SK-N-SH treated with all-trans-retinoic acid at 6 μM for 48 hours (cell line): ENCODE data around the gene BRD1.

Experiments used
- ATAC-seq: fragments of 200-7000 bp; cut with Tn5 transposase; 3 replicates; pipeline ENCODE4 v1.9.1; 2020; ENCODE audit warnings: mild to moderate bottlenecking, moderate library complexity
- ARNTL ChIP-seq: fragments of 450-650 bp; formaldehyde crosslinking; IDR thresholded peaks from 2 replicates; pipeline ENCODE4 v1.5.0; 2020; ENCODE audit warnings: low read depth, mild to moderate bottlenecking, moderate library complexity, borderline replicate concordance
- BACH2 ChIP-seq: fragments of 250-450 bp; sonication (Bioruptor Pico); IDR thresholded peaks from 2 replicates; pipeline ENCODE4 v1.9.0; 2021; ENCODE audit warnings: mild to moderate bottlenecking, borderline replicate concordance
- CSDC2 ChIP-seq: fragments of 250-450 bp; sonication (Bioruptor Pico); IDR thresholded peaks from 2 replicates; pipeline ENCODE4 v1.5.0; 2020; ENCODE audit warnings: mild to moderate bottlenecking, moderate library complexity
- CSRNP3 ChIP-seq: fragments of 250-450 bp; sonication (Bioruptor Pico); IDR thresholded peaks from 2 replicates; pipeline ENCODE4 v1.5.1; 2021; ENCODE audit warnings: mild to moderate bottlenecking, moderate library complexity
- ESRRG ChIP-seq: fragments of 250-450 bp; sonication (Bioruptor Pico); IDR thresholded peaks from 2 replicates; pipeline ENCODE4 v1.6.1; 2021; ENCODE audit warnings: mild to moderate bottlenecking
- GLIS3 ChIP-seq: fragments of 250-450 bp; sonication (Bioruptor Pico); IDR thresholded peaks from 2 replicates; pipeline ENCODE4 v1.5.0; 2020; ENCODE audit warnings: mild to moderate bottlenecking, moderate library complexity
- ISL1 ChIP-seq: fragments of 250-450 bp; sonication (Bioruptor Pico); IDR thresholded peaks from 2 replicates; pipeline ENCODE4 v2.1.2; 2022; ENCODE audit warnings: mild to moderate bottlenecking, moderate library complexity
- OSR1 ChIP-seq: fragments of 250-450 bp; sonication (Bioruptor Pico); IDR thresholded peaks from 2 replicates; pipeline ENCODE4 v1.8.0; 2022; ENCODE audit warnings: moderate library complexity, mild to moderate bottlenecking, inconsistent platforms
- PATZ1 ChIP-seq: fragments of 250-450 bp; sonication (Bioruptor Pico); IDR thresholded peaks from 2 replicates; pipeline ENCODE4 v1.8.0; 2020; ENCODE audit warnings: mild to moderate bottlenecking, moderate library complexity, borderline replicate concordance
- POU6F1 ChIP-seq: fragments of 250-450 bp; sonication (Bioruptor Pico); IDR thresholded peaks from 2 replicates; pipeline ENCODE4 v1.8.0; 2021; ENCODE audit warnings: low read depth, mild to moderate bottlenecking, moderate library complexity, borderline replicate concordance
- RARB ChIP-seq: fragments of 250-450 bp; sonication (Bioruptor Pico); IDR thresholded peaks from 2 replicates; pipeline ENCODE4 v1.8.0; 2021; ENCODE audit warnings: mild to moderate bottlenecking, moderate library complexity
- SNAI2 ChIP-seq: fragments of 250-450 bp; sonication (Bioruptor Pico); IDR thresholded peaks from 2 replicates; pipeline ENCODE4 v1.5.0; 2020; ENCODE audit warnings: mild to moderate bottlenecking, moderate library complexity
- TCF4 ChIP-seq: fragments of 250-450 bp; sonication (Bioruptor Pico); IDR thresholded peaks from 2 replicates; pipeline ENCODE4 v1.8.0; 2021; ENCODE audit warnings: mild to moderate bottlenecking, moderate library complexity, borderline replicate concordance
- TOX ChIP-seq: fragments of 250-450 bp; sonication (Bioruptor Pico); IDR thresholded peaks from 2 replicates; pipeline ENCODE4 v1.8.0; 2021; ENCODE audit warnings: mild to moderate bottlenecking, moderate library complexity, borderline replicate concordance
- TSHZ2 ChIP-seq: fragments of 250-450 bp; sonication (Bioruptor Pico); IDR thresholded peaks from 2 replicates; pipeline ENCODE4 v1.5.0; 2020; ENCODE audit warnings: mild to moderate bottlenecking, moderate library complexity
- ZC3H10 ChIP-seq: fragments of 250-450 bp; sonication (Bioruptor Pico); IDR thresholded peaks from 2 replicates; pipeline ENCODE4 v1.5.1; 2021; ENCODE audit warnings: mild to moderate bottlenecking, moderate library complexity
- ZFP3 ChIP-seq: fragments of 250-450 bp; sonication (Bioruptor Pico); IDR thresholded peaks from 2 replicates; pipeline ENCODE4 v1.5.0; 2020; ENCODE audit warnings: mild to moderate bottlenecking, moderate library complexity
- ZFP30 ChIP-seq: fragments of 450-650 bp; formaldehyde crosslinking; IDR thresholded peaks from 2 replicates; pipeline ENCODE4 v1.5.0; 2022; ENCODE audit warnings: mild to moderate bottlenecking, moderate library complexity
- ZNF565 ChIP-seq: fragments of 450-650 bp; formaldehyde crosslinking; conservative IDR thresholded peaks from 2 replicates; pipeline ENCODE4 v1.5.0; 2020; ENCODE audit warnings: low read depth, mild to moderate bottlenecking, moderate library complexity
- ZNF70 ChIP-seq: fragments of 450-650 bp; formaldehyde crosslinking; IDR thresholded peaks from 2 replicates; pipeline ENCODE4 v1.5.0; 2020; ENCODE audit warnings: mild to moderate bottlenecking, moderate library complexity
- ZNF8 ChIP-seq: fragments of 450-650 bp; formaldehyde crosslinking; IDR thresholded peaks from 2 replicates; pipeline ENCODE4 v1.5.0; 2020; ENCODE audit warnings: mild to moderate bottlenecking, moderate library complexity

Gene BRD1

GRCh38 chr22:49752598-49753091, 75.0 kb downstream of the BRD1 start:
- no peak for ATAC-seq
- TF ChIP-seq CSRNP3 (CRISPR knock-in tag) (no peak), RARB (CRISPR knock-in tag) (no peak), SNAI2 (no peak), BACH2 (CRISPR knock-in tag) (no peak), ISL1 (no peak), ZFP30 (CRISPR knock-in tag) (no peak), TSHZ2 (CRISPR knock-in tag) (no peak), ESRRG (CRISPR knock-in tag) (no peak), ARNTL (no peak), TCF4 (no peak), ZFP3 (CRISPR knock-in tag) (no peak), CSDC2 (CRISPR knock-in tag) (no peak), POU6F1 (no peak), ZNF70 (CRISPR knock-in tag) (no peak), PATZ1 (CRISPR knock-in tag) (no peak), ZC3H10 (CRISPR knock-in tag) (no peak), GLIS3 (CRISPR knock-in tag) (no peak)

GRCh38 chr22:49751966-49752597, 75.6 kb downstream of the BRD1 start:
- TF ChIP-seq POU6F1 (no peak), TOX (CRISPR knock-in tag) (no peak), ZFP30 (CRISPR knock-in tag) (no peak), RARB (CRISPR knock-in tag) (no peak), GLIS3 (CRISPR knock-in tag) (no peak), CSDC2 (CRISPR knock-in tag) (no peak), PATZ1 (CRISPR knock-in tag) (no peak), TCF4 (no peak), ZC3H10 (CRISPR knock-in tag) (no peak), TSHZ2 (CRISPR knock-in tag) (no peak), ZNF8 (CRISPR knock-in tag) (no peak), ZNF70 (CRISPR knock-in tag) (no peak), OSR1 (CRISPR knock-in tag) (no peak), ZFP3 (CRISPR knock-in tag) (no peak), BACH2 (CRISPR knock-in tag) (no peak), ISL1 (no peak), ZNF565 (CRISPR knock-in tag) (no peak)
- ATAC-seq: no peak
